Left lung (tissue), 10 donors: ENCODE measurements around the gene RBBP8. TPM values are rescaled to one million over a fixed set of nuclear protein-coding genes. Genes with fewer than 3 reads are reported as not detected.

ENCODE experiments used
- ATAC-seq: fragments of 200-7000 bp; cut with Tn5 transposase; one replicate; pipeline ENCODE4 v1.9.1; 2020; ENCODE audit warnings: moderate library complexity
- DNase-seq, 4 donors: peaks; one replicate each; pipeline ENCODE4 v3.0.0-alpha.2; 2013 to 2020
- H3K27ac ChIP-seq, 2 donors: fragments of 200-600 bp; sonication (generic) in 1 of 2; one replicate each; pipeline versions ENCODE4 v1.5.0 to v1.8.0; 2020 to 2021
- H3K27me3 ChIP-seq, 2 donors: fragments of 200-600 bp; sonication (generic) in 1 of 2; one replicate each; pipeline versions ENCODE4 v1.5.0 to v1.8.0; 2020 to 2021
- H3K36me3 ChIP-seq, 2 donors: fragments of 200-600 bp; sonication (generic) in 1 of 2; one replicate each; pipeline versions ENCODE4 v1.5.0 to v1.8.0; 2020 to 2021
- H3K4me1 ChIP-seq, 2 donors: fragments of 200-600 bp; one replicate each; pipeline ENCODE4 v1.8.0; 2021
- H3K4me3 ChIP-seq, 2 donors: fragments of 200-600 bp; sonication (generic) in 1 of 2; one replicate each; pipeline versions ENCODE4 v1.5.0 to v1.8.0; 2020 to 2021; ENCODE audit warnings: mild to moderate bottlenecking in 1 of 2
- H3K9me3 ChIP-seq, 2 donors: fragments of 200-600 bp; sonication (generic) in 1 of 2; one replicate each; pipeline versions ENCODE4 v1.5.0 to v1.8.0; 2020 to 2021
- intact Hi-C, 2 donors: fragments of 100-400 bp; cut with DNase I; formaldehyde crosslinking; loops; one replicate each; pipeline versions ENCODE4 v1.11.2 to v1.14.2; 2022
- polyA plus RNA-seq, 6 donors: library from polyadenylated mRNA; unstranded; fragments of 120-200 nt; gene quantifications; one replicate each; pipeline ENCODE4 v1.2.1, GENCODE V29; 2013; ENCODE audit not compliant: insufficient read length in 6 of 6
- total RNA-seq, 2 donors: library from RNA; stranded (reverse); fragmentation: NEBNext Ultra II Directional; extraction: Animal tissue kit (Norgen Biotek cat#: 25700); gene quantifications; one replicate each; pipeline ENCODE4 v1.2.1, GENCODE V29; 2021
- TF ChIP-seq, protein P1 (sequence below), 2 donors: fragments of 200-600 bp; sonication (generic) in 1 of 2; IDR thresholded peaks; one replicate each; pipeline versions ENCODE4 v1.5.0 to v1.8.0; 2021; ENCODE audit warnings: antibody characterized with exemption in 2 of 2
- donor health status: DM: no; HTN: yes; CAD: no.
- donor health status: DM: no; HTN: no; CAD: no.

The RBBP8 gene
- total and polyA plus RNA-seq, 8 donors: 24.6 to 47.7 (median 31.3) TPM

DNA sequence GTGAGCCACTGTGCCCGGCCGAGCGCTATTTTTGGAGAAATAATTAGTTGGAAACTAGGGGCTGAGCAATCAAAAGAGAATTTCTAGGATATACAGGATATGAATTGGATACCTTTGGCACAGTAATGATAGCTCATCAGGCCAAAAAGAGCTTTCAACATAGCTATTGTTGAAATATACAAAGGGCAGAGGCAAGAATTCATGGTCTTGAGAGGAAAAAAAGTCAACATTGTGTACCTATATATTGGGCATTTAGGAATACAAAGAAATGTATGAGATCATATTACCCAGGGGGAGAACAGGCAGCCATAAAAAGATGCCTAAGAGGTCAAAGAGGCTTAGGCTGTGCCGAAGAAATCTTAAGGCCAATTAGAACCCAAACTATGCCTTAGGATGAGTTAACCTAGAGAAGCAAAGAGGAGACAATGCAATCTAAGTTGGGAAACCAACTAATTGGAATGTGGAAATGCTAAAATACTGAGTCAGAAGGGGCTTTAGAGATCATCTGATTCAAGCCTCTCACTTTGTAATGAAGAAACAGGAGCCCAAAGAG lies 99.0 kb downstream of the RBBP8 start:
- DNase-seq: no peak
- no peaks in the 10 kb centered on the region for H3K27me3 ChIP-seq
- TF ChIP-seq, protein P1, sequence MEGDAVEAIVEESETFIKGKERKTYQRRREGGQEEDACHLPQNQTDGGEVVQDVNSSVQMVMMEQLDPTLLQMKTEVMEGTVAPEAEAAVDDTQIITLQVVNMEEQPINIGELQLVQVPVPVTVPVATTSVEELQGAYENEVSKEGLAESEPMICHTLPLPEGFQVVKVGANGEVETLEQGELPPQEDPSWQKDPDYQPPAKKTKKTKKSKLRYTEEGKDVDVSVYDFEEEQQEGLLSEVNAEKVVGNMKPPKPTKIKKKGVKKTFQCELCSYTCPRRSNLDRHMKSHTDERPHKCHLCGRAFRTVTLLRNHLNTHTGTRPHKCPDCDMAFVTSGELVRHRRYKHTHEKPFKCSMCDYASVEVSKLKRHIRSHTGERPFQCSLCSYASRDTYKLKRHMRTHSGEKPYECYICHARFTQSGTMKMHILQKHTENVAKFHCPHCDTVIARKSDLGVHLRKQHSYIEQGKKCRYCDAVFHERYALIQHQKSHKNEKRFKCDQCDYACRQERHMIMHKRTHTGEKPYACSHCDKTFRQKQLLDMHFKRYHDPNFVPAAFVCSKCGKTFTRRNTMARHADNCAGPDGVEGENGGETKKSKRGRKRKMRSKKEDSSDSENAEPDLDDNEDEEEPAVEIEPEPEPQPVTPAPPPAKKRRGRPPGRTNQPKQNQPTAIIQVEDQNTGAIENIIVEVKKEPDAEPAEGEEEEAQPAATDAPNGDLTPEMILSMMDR (IDR thresholded peaks at IDR 0.05): no peak
- intact Hi-C loops: no loop called here
- H3K4me3 ChIP-seq: no peak overlapping the region
- H3K4me1 ChIP-seq: peaks cover 0 to 5% of the 10 kb centered on the region in 2 donors
- no peak overlapping the region for H3K27ac ChIP-seq
- H3K9me3 ChIP-seq: no peaks in the 10 kb centered on the region
- no peak for ATAC-seq
- peaks cover 0 to 12% of the 10 kb centered on the region in 2 donors for H3K36me3 ChIP-seq

DNA sequence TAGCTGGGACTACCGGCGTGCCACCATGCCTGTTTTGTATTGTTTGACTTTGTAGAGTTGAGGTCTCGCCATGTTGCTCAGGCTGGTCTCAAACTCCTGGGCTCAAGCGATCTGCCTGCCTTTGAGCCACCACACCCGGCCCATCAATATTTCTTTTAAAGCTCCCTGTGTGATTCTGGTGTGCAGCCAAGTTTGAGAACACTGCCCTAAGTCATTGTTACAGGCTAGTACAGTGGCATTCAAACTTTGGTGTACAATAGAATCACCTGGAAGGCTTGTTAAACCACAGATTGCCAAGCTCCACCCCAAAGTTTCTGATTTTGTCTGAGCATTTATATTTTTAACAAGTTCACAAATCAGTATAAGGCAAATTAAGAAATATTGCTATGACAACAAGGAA lies 99.9 kb downstream of the RBBP8 start:
- ATAC-seq (no peak), DNase-seq (no peak)
- intact Hi-C loops: no loop called here
- Histone ChIP-seq H3K27me3 (no peaks in the 10 kb centered on the region), H3K9me3 (no peaks in the 10 kb centered on the region), H3K36me3 (peaks cover 0 to 4% of the 10 kb centered on the region in 2 donors), H3K4me3 (no peak overlapping the region), H3K4me1 (peaks cover 0 to 5% of the 10 kb centered on the region in 2 donors), H3K27ac (no peak overlapping the region)
- TF ChIP-seq, protein P1 (IDR thresholded peaks at IDR 0.05): no peak

DNA sequence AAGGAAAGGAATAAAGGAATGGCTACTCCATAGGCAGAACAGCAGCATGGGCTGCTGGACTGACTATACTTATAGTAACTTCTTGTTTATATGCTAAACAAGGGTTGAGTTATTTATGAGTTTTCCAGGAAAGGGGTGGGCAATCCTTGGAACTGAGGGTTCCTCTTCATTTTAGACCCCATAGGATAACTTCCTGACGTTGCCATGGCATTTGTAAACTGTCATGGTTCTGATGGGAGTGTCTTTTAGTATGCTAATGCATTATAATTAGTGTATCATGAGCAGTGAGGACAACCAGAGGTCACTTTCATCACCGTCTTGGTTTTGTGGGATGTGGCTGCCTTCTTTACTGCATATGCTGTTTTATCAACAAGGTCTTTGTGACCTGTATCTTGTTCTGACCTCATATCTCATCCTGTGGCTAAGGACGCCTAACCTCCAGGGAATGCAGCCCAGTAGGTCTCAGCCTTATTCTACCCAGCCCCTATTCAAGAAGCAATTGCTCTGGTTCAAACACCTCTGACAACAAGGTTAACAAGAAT lies 103.6 kb downstream of the RBBP8 start:
- ATAC-seq (no peak), DNase-seq (no peak)
- no peaks in the 10 kb centered on the region for H3K36me3 ChIP-seq
- TF ChIP-seq, protein P1 (IDR thresholded peaks at IDR 0.05): no peak
- H3K27ac ChIP-seq: no peak overlapping the region
- peaks cover 0 to 2% of the 10 kb centered on the region in 2 donors for H3K4me1 ChIP-seq
- no peaks in the 10 kb centered on the region for H3K27me3 ChIP-seq
- no peak overlapping the region for H3K4me3 ChIP-seq
- intact Hi-C loops: no loop called here
- H3K9me3 ChIP-seq: no peaks in the 10 kb centered on the region

DNA sequence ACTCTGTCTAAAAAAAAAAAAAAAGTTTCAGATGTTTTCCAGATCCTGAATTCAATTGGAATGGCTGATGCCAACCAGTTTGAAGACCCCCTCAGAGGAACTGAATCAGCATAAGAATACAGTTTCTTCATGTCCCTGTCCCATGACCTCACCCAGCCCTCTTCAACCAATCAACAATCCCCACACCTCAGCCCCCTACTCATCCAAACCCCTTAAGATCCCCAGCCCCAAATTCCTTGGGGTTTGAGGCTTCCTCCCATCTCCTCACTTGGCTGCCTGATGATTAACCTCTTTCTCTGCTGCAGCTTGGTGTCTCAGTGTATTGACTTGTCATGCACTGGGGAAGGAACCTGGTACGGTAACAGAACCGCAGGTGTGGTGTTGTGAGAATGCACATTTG lies 104.5 kb downstream of the RBBP8 start:
- ATAC-seq (no peak), DNase-seq (no peak)
- Histone ChIP-seq H3K36me3 (no peaks in the 10 kb centered on the region), H3K4me3 (no peak overlapping the region), H3K9me3 (no peaks in the 10 kb centered on the region), H3K4me1 (no peaks in the 10 kb centered on the region), H3K27me3 (no peaks in the 10 kb centered on the region), H3K27ac (no peak overlapping the region)
- intact Hi-C loops: no loop called here
- TF ChIP-seq, protein P1 (IDR thresholded peaks at IDR 0.05): no peak

DNA sequence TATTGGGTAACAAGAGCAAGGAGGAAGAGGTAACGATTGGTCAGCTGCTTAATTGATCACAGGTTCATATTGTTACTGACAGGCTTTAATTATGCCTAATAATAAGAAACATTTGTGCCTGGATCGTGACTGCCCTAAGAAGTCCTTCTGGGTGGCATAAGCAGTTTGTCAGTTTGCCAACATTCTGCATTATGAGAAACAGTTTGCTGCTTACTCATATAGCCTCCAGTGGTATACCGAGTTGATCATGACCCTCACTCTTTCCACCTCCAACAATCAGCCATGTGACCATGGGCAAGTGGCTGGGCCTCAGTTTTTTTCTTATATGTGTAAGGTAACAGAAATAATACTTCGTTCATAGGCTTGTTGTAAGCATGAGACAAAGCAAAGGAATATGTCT lies 105.6 kb downstream of the RBBP8 start:
- Histone ChIP-seq H3K4me1 (no peaks in the 10 kb centered on the region), H3K27ac (no peak overlapping the region), H3K27me3 (no peaks in the 10 kb centered on the region), H3K36me3 (no peaks in the 10 kb centered on the region), H3K9me3 (no peaks in the 10 kb centered on the region), H3K4me3 (no peak overlapping the region)
- intact Hi-C loops: no loop called here
- no peak for ATAC-seq
- no peak for DNase-seq
- TF ChIP-seq, protein P1 (IDR thresholded peaks at IDR 0.05): no peak
